ENCODE data around the gene SELENOP. TPM values are rescaled to one million over a fixed set of nuclear protein-coding genes. Genes with fewer than 3 reads are reported as not detected.

SELENOP gene
- 24.6 and 30.3 TPM in 2 replicates for polyA plus RNA-seq

GRCh38 chr5:42811591-42812446 lies at the start of gene SELENOP:
Gene SELENOP (minus strand): TSS chr5:42811892. CDS start chr5:42808353, 3,539 bp downstream.

GRCh38 chr5:42756606-42757601 lies 54.8 kb downstream of the SELENOP start, which contains the start of gene CCDC152:
Gene CCDC152 (plus strand): TSS chr5:42756818. CDS start chr5:42759122, 2,304 bp downstream.

Other genes with a start within 250 kb of the SELENOP start
- gene CCDC152, start 55.1 kb downstream of the SELENOP start, polyA plus RNA-seq = 60.9 and 83.2 TPM in 2 replicates
- 0.28 TPM in 1 of 2 replicates, not detected in the other for gene ANXA2R, start 228.4 kb upstream of the SELENOP start, polyA plus RNA-seq

Measured in Purkinje cell (primary cell).